PFSK-1 (cell line): ENCODE measurements around the gene SLC25A26.

ENCODE experiments used
- FOXP2 ChIP-seq: optimal IDR thresholded peaks from 2 replicates; pipeline ENCODE3; 2011; ENCODE audit warnings: borderline replicate concordance, control low read depth, inconsistent platforms; ENCODE audit not compliant: insufficient read depth; ENCODE audit errors: extremely low read length, extremely low read depth
- POLR2AphosphoS5 ChIP-seq: IDR thresholded peaks from 2 replicates; pipeline ENCODE4 v1.6.1; 2012; ENCODE audit warnings: low read depth, mild to moderate bottlenecking, control low read depth, low read length, moderate library complexity
- SIN3A ChIP-seq: IDR thresholded peaks from 2 replicates; pipeline ENCODE4 v1.6.1; 2012; ENCODE audit warnings: mild to moderate bottlenecking, low read length, moderate library complexity, borderline replicate concordance; ENCODE audit not compliant: insufficient read depth
- TAF1 ChIP-seq: IDR thresholded peaks from 2 replicates; pipeline ENCODE4 v1.6.1; 2012; ENCODE audit warnings: low read length, control low read depth, borderline replicate concordance; ENCODE audit not compliant: insufficient read depth
- TF ChIP-seq, protein P1 (sequence below), 2 experiments: IDR thresholded peaks; 2 replicates each; pipeline versions ENCODE4 v1.6.1 to v1.8.0; 2011 to 2012; ENCODE audit warnings: low read depth in 2 of 2, low read length in 2 of 2, control low read depth in 1 of 2, inconsistent platforms in 1 of 2, mild to moderate bottlenecking in 1 of 2, moderate library complexity in 1 of 2; ENCODE audit not compliant: insufficient read depth in 1 of 2

DNA sequence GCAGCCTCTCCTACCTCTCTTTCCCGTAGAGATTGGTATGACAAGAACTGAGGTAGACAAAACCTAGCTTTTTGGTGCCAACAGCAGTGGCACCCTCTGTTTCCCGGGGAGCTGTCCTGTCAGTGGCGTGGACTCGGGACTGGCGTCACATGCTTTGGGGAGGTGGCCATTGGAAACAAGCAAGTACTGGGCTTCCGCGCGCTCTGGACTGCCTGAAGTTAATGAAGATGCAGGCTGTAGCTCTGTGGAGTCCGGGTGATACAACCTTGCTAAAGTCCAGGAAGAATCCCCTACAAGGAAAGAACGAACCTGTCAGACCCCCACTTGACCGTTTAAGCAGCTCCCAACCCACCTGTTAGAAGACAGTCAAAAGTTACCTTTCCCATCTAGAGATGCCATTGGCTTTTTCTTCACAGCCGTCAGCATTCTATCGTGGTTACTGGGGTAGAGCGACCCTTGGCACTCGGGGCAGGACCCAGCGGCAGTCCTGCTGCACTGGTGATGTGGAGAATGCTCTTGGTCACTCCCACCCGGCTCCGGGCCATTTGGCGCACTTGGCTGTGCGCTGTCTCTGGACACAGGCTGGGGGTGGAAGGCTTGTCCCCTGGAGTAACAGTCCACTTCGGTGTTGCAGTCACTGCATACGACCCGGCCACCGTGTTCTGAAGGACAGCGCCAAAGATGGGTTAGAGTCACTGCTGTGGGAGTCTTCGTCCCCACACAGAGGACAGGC, 159.6 kb downstream of the SLC25A26 start:
- TF ChIP-seq POLR2AphosphoS5, result no peak
- TF ChIP-seq, protein P1, sequence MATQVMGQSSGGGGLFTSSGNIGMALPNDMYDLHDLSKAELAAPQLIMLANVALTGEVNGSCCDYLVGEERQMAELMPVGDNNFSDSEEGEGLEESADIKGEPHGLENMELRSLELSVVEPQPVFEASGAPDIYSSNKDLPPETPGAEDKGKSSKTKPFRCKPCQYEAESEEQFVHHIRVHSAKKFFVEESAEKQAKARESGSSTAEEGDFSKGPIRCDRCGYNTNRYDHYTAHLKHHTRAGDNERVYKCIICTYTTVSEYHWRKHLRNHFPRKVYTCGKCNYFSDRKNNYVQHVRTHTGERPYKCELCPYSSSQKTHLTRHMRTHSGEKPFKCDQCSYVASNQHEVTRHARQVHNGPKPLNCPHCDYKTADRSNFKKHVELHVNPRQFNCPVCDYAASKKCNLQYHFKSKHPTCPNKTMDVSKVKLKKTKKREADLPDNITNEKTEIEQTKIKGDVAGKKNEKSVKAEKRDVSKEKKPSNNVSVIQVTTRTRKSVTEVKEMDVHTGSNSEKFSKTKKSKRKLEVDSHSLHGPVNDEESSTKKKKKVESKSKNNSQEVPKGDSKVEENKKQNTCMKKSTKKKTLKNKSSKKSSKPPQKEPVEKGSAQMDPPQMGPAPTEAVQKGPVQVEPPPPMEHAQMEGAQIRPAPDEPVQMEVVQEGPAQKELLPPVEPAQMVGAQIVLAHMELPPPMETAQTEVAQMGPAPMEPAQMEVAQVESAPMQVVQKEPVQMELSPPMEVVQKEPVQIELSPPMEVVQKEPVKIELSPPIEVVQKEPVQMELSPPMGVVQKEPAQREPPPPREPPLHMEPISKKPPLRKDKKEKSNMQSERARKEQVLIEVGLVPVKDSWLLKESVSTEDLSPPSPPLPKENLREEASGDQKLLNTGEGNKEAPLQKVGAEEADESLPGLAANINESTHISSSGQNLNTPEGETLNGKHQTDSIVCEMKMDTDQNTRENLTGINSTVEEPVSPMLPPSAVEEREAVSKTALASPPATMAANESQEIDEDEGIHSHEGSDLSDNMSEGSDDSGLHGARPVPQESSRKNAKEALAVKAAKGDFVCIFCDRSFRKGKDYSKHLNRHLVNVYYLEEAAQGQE (IDR thresholded peaks at IDR 0.05; ENCODE audit: insufficient read depth in 1 of 2, low read depth in 2 of 2, low read length in 2 of 2), result no peak
- no peak for TF ChIP-seq SIN3A
- no peak for TF ChIP-seq TAF1
- no peak for TF ChIP-seq FOXP2
